HEK293 (cell line): Measurements from ENCODE around the gene CCDC92.
A peak's percentile ranks its signal among the peaks of the same experiment; 100 is the strongest.

Source experiments
- CTCF ChIA-PET: fragments of 350-600 bp; formaldehyde crosslinking; extraction: SDS; loops from one replicate; lab custom pipeline; 2021; ENCODE audit warnings: antibody characterized with exemption; lab: Yijun Ruan, JAX
- POLR2A ChIA-PET: fragments of 300-600 bp; formaldehyde crosslinking; extraction: SDS; loops from one replicate; lab custom pipeline; 2020; ENCODE audit warnings: antibody characterized with exemption, inconsistent platforms; lab: Yijun Ruan, JAX
- H3K27ac ChIP-seq: fragments of 200-500 bp; sonication (Bioruptor generic); 2 replicates; pipeline ENCODE4 v1.5.1; 2014; ENCODE audit warnings: low read depth, low read length, control low read depth, inconsistent platforms; ENCODE audit errors: extremely low read depth
- H3K36me3 ChIP-seq, 2 experiments: fragments of 200-500 bp in 1 of 2; sonication (Bioruptor generic) in 1 of 2; 1 replicate in 1 of 2; 2 replicates in 1 of 2; pipeline ENCODE4 v1.5.1; 2014 to 2017; ENCODE audit warnings: inconsistent platforms in 2 of 2, low read length in 2 of 2; ENCODE audit not compliant: control insufficient read depth in 2 of 2, insufficient read depth in 1 of 2
- H3K4me1 ChIP-seq: fragments of 200-500 bp; sonication (Bioruptor generic); 2 replicates; pipeline ENCODE4 v1.5.1; 2014; ENCODE audit warnings: mild to moderate bottlenecking, low read length, inconsistent platforms; ENCODE audit not compliant: control insufficient read depth, insufficient read depth
- H3K4me3 ChIP-seq: 2 replicates; pipeline ENCODE4 v1.5.1; 2011; ENCODE audit warnings: low read depth, mild to moderate bottlenecking, control low read depth, low read length, moderate library complexity
- H3K9me3 ChIP-seq: fragments of 200-500 bp; sonication (Bioruptor generic); 2 replicates; pipeline ENCODE4 v1.5.1; 2014; ENCODE audit warnings: low read depth, low read length, inconsistent platforms; ENCODE audit not compliant: control insufficient read depth, insufficient read depth
- KLF1 ChIP-seq: fragments of 450-650 bp; formaldehyde crosslinking; IDR thresholded peaks from 2 replicates; pipeline ENCODE4 v1.5.1; 2016; ENCODE audit warnings: missing biosample characterization, missing genetic modification characterization
- ZNF112 ChIP-seq: fragments of 450-650 bp; formaldehyde crosslinking; IDR thresholded peaks from 2 replicates; pipeline ENCODE4 v1.5.0; 2017; ENCODE audit warnings: missing biosample characterization, missing genetic modification characterization
- ZNF239 ChIP-seq: fragments of 450-650 bp; formaldehyde crosslinking; IDR thresholded peaks from 2 replicates; pipeline ENCODE4 v1.5.1; 2016; ENCODE audit warnings: missing biosample characterization, missing genetic modification characterization
- ZNF341 ChIP-seq: fragments of 450-650 bp; formaldehyde crosslinking; IDR thresholded peaks from 2 replicates; pipeline ENCODE4; 2016; ENCODE audit warnings: low read depth, missing biosample characterization, missing genetic modification characterization
- ZNF548 ChIP-seq: fragments of 450-650 bp; formaldehyde crosslinking; IDR thresholded peaks from 2 replicates; pipeline ENCODE4 v1.5.1; 2016; ENCODE audit warnings: missing biosample characterization, missing genetic modification characterization
- ZNF623 ChIP-seq: fragments of 450-650 bp; formaldehyde crosslinking; IDR thresholded peaks from 2 replicates; pipeline ENCODE4 v1.5.1; 2016; ENCODE audit warnings: missing biosample characterization, missing genetic modification characterization
- ZXDB ChIP-seq: fragments of 450-650 bp; formaldehyde crosslinking; IDR thresholded peaks from 2 replicates; pipeline ENCODE4 v1.5.1; 2016; ENCODE audit warnings: missing biosample characterization, missing genetic modification characterization
- TF ChIP-seq, protein P1 (sequence below): fragments of 450-650 bp; formaldehyde crosslinking; IDR thresholded peaks from 2 replicates; pipeline ENCODE4 v1.5.1; 2016; ENCODE audit warnings: missing biosample characterization, missing genetic modification characterization
- TF ChIP-seq, protein P2 (sequence below): fragments of 450-650 bp; formaldehyde crosslinking; IDR thresholded peaks from 2 replicates; pipeline ENCODE4; 2016; ENCODE audit warnings: missing biosample characterization, missing genetic modification characterization
- TF ChIP-seq, protein P3 (sequence below): fragments of 450-650 bp; formaldehyde crosslinking; IDR thresholded peaks from 2 replicates; pipeline ENCODE4 v1.5.1; 2016; ENCODE audit warnings: missing biosample characterization, missing genetic modification characterization, borderline replicate concordance
- TF ChIP-seq, protein P4 (sequence below): fragments of 450-650 bp; formaldehyde crosslinking; conservative IDR thresholded peaks from 2 replicates; pipeline ENCODE4 v1.5.1; 2016; ENCODE audit warnings: low read depth, missing biosample characterization, missing genetic modification characterization
- TF ChIP-seq, protein P5 (sequence below): fragments of 450-650 bp; formaldehyde crosslinking; IDR thresholded peaks from 2 replicates; pipeline ENCODE4 v1.5.1; 2016; ENCODE audit warnings: missing biosample characterization, missing genetic modification characterization
- TF ChIP-seq, protein P6 (sequence below): fragments of 450-650 bp; formaldehyde crosslinking; IDR thresholded peaks from 2 replicates; pipeline ENCODE4 v1.5.1; 2016; ENCODE audit warnings: missing biosample characterization, missing genetic modification characterization

Gene CCDC92

DNA sequence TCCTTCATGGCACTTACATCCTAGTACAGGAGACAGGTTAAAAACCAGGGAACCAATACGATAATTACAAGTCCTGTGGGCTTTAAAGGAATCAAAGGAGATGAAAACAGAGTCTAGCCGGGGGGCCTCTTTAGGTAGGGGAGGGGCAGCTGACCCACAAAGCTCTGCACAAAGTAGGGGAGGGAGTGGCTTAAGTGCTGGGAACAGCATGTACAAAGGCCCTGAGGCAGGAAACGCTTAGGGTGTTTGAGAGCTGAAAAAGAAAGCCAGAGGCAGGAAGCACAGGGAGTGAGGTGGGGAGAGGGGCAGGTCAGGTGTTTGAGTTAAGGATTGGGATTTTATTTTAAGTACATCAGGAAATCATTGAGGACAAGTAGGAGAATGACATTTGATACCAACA, 38.1 kb upstream of the CCDC92 start:
- H3K36me3 ChIP-seq = peaks cover 27 to 61% of the 10 kb centered on the region in 2 experiments
- no peak for TF ChIP-seq ZNF548 (tag by site-specific recombination)
- TF ChIP-seq ZNF623 = peak; percentile 92
- peak; percentile 75 for TF ChIP-seq ZNF341 (tag by site-specific recombination)
- TF ChIP-seq, all 188 proteins: peak for 2
- CTCF ChIA-PET = interaction anchor here (1.0 kb wide), 1 partner anchor 9 kb away, joined by 3 read pairs; no protein-coding TSS in a partner anchor

DNA sequence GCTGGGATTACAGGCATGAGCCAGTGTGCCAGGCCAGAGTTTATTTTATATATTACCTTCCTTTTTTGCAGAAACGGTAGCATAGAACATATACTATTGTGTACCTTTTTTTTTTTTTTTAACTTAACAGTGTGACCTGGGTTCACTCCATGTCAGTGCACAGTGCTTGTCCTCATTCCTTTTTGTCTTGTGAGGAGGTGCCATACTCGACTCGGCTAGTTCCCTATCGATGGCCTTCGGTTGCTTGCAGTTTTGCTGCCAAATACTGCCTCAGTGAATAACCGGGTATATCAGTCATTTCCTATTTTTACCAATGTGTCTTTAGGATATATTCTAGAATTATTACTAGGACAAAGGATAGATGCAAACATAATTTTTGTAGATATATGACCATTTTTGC, 37.1 kb upstream of the CCDC92 start:
- H3K4me3 ChIP-seq = no peak overlapping the region
- POLR2A ChIA-PET = no interaction called here
- peaks cover 32 to 62% of the 10 kb centered on the region in 2 experiments for H3K36me3 ChIP-seq
- H3K9me3 ChIP-seq = no peaks in the 10 kb centered on the region
- CTCF ChIA-PET = no interaction called here
- TF ChIP-seq, protein P1, sequence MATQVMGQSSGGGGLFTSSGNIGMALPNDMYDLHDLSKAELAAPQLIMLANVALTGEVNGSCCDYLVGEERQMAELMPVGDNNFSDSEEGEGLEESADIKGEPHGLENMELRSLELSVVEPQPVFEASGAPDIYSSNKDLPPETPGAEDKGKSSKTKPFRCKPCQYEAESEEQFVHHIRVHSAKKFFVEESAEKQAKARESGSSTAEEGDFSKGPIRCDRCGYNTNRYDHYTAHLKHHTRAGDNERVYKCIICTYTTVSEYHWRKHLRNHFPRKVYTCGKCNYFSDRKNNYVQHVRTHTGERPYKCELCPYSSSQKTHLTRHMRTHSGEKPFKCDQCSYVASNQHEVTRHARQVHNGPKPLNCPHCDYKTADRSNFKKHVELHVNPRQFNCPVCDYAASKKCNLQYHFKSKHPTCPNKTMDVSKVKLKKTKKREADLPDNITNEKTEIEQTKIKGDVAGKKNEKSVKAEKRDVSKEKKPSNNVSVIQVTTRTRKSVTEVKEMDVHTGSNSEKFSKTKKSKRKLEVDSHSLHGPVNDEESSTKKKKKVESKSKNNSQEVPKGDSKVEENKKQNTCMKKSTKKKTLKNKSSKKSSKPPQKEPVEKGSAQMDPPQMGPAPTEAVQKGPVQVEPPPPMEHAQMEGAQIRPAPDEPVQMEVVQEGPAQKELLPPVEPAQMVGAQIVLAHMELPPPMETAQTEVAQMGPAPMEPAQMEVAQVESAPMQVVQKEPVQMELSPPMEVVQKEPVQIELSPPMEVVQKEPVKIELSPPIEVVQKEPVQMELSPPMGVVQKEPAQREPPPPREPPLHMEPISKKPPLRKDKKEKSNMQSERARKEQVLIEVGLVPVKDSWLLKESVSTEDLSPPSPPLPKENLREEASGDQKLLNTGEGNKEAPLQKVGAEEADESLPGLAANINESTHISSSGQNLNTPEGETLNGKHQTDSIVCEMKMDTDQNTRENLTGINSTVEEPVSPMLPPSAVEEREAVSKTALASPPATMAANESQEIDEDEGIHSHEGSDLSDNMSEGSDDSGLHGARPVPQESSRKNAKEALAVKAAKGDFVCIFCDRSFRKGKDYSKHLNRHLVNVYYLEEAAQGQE (tag by site-specific recombination) = no peak
- TF ChIP-seq, protein P2, sequence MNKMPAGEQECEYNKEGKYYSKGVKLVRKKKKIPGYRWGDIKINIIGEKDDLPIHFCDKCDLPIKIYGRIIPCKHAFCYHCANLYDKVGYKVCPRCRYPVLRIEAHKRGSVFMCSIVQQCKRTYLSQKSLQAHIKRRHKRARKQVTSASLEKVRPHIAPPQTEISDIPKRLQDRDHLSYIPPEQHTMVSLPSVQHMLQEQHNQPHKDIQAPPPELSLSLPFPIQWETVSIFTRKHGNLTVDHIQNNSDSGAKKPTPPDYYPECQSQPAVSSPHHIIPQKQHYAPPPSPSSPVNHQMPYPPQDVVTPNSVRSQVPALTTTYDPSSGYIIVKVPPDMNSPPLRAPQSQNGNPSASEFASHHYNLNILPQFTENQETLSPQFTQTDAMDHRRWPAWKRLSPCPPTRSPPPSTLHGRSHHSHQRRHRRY (tag by site-specific recombination) = no peak
- TF ChIP-seq, all 188 proteins: peak for 0
- H3K27ac ChIP-seq = no peak overlapping the region
- H3K4me1 ChIP-seq = no peaks in the 10 kb centered on the region

More for the DNA sequence above, 38.1 kb upstream of the CCDC92 start:
- no peak overlapping the region for H3K4me3 ChIP-seq
- H3K4me1 ChIP-seq = no peaks in the 10 kb centered on the region
- no peaks in the 10 kb centered on the region for H3K9me3 ChIP-seq
- POLR2A ChIA-PET = no interaction called here
- H3K27ac ChIP-seq = no peak overlapping the region

DNA sequence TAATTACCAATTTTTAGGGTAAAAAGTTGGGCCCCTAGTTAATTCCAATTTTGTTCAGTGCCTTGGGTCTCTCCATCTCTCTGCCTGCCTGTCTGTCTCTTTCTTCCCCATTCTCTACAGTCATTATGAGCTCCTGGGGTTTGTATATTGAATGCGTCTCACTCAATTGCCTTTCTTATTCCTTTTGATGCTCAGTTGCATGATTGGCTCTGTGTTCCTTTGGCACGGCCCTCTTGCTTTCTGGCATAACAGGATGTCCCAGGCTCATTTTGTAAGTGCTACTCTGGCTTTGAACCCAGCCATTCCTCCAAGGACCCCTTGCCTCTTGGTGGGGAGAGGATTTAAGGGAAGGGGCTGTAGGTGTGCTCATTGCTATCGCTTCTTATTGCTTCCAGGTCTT, 36.0 kb upstream of the CCDC92 start:
- ChIA-PET CTCF (interaction anchor here (0.6 to 1.2 kb wide), 3 partner anchors 11 to 28 kb away, joined by 3 to 6 read pairs (median 4); no protein-coding TSS in a partner anchor), POLR2A (no interaction called here)
- Histone ChIP-seq H3K36me3 (peaks cover 36 to 68% of the 10 kb centered on the region in 2 experiments), H3K9me3 (no peaks in the 10 kb centered on the region), H3K4me1 (no peaks in the 10 kb centered on the region), H3K4me3 (no peak overlapping the region), H3K27ac (no peak overlapping the region)
- no peak for TF ChIP-seq ZXDB (tag by site-specific recombination)
- TF ChIP-seq, protein P3, sequence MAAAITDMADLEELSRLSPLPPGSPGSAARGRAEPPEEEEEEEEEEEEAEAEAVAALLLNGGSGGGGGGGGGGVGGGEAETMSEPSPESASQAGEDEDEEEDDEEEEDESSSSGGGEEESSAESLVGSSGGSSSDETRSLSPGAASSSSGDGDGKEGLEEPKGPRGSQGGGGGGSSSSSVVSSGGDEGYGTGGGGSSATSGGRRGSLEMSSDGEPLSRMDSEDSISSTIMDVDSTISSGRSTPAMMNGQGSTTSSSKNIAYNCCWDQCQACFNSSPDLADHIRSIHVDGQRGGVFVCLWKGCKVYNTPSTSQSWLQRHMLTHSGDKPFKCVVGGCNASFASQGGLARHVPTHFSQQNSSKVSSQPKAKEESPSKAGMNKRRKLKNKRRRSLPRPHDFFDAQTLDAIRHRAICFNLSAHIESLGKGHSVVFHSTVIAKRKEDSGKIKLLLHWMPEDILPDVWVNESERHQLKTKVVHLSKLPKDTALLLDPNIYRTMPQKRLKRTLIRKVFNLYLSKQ = no peak
- TF ChIP-seq, protein P4, sequence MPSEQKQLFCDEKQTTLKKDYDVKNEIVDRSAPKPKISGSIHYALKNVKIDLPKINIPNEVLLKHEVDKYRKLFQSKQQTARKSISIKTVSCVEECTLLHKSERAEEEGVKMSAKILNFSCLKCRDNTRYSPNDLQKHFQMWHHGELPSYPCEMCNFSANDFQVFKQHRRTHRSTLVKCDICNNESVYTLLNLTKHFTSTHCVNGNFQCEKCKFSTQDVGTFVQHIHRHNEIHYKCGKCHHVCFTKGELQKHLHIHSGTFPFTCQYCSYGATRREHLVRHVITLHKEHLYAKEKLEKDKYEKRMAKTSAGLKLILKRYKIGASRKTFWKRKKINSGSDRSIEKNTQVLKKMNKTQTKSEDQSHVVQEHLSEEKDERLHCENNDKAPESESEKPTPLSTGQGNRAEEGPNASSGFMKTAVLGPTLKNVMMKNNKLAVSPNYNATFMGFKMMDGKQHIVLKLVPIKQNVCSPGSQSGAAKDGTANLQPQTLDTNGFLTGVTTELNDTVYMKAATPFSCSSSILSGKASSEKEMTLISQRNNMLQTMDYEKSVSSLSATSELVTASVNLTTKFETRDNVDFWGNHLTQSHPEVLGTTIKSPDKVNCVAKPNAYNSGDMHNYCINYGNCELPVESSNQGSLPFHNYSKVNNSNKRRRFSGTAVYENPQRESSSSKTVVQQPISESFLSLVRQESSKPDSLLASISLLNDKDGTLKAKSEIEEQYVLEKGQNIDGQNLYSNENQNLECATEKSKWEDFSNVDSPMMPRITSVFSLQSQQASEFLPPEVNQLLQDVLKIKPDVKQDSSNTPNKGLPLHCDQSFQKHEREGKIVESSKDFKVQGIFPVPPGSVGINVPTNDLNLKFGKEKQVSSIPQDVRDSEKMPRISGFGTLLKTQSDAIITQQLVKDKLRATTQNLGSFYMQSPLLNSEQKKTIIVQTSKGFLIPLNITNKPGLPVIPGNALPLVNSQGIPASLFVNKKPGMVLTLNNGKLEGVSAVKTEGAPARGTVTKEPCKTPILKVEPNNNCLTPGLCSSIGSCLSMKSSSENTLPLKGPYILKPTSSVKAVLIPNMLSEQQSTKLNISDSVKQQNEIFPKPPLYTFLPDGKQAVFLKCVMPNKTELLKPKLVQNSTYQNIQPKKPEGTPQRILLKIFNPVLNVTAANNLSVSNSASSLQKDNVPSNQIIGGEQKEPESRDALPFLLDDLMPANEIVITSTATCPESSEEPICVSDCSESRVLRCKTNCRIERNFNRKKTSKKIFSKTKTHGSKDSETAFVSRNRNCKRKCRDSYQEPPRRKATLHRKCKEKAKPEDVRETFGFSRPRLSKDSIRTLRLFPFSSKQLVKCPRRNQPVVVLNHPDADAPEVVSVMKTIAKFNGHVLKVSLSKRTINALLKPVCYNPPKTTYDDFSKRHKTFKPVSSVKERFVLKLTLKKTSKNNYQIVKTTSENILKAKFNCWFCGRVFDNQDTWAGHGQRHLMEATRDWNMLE (tag by site-specific recombination) = no peak
- TF ChIP-seq, protein P5, sequence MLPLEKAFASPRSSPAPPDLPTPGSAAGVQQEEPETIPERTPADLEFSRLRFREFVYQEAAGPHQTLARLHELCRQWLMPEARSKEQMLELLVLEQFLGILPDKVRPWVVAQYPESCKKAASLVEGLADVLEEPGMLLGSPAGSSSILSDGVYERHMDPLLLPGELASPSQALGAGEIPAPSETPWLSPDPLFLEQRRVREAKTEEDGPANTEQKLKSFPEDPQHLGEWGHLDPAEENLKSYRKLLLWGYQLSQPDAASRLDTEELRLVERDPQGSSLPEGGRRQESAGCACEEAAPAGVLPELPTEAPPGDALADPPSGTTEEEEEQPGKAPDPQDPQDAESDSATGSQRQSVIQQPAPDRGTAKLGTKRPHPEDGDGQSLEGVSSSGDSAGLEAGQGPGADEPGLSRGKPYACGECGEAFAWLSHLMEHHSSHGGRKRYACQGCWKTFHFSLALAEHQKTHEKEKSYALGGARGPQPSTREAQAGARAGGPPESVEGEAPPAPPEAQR = no peak
- TF ChIP-seq KLF1 = no peak
- TF ChIP-seq, protein P6, sequence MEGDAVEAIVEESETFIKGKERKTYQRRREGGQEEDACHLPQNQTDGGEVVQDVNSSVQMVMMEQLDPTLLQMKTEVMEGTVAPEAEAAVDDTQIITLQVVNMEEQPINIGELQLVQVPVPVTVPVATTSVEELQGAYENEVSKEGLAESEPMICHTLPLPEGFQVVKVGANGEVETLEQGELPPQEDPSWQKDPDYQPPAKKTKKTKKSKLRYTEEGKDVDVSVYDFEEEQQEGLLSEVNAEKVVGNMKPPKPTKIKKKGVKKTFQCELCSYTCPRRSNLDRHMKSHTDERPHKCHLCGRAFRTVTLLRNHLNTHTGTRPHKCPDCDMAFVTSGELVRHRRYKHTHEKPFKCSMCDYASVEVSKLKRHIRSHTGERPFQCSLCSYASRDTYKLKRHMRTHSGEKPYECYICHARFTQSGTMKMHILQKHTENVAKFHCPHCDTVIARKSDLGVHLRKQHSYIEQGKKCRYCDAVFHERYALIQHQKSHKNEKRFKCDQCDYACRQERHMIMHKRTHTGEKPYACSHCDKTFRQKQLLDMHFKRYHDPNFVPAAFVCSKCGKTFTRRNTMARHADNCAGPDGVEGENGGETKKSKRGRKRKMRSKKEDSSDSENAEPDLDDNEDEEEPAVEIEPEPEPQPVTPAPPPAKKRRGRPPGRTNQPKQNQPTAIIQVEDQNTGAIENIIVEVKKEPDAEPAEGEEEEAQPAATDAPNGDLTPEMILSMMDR = no peak
- TF ChIP-seq ZNF112 = no peak
- no peak for TF ChIP-seq ZNF239 (tag by site-specific recombination)
